ENCODE data around the gene SESN1. TPM values are rescaled to one million over a fixed set of nuclear protein-coding genes. Genes with fewer than 3 reads are reported as not detected.

Gene SESN1
- total RNA-seq, 2 experiments from 2014 or later = 22.1 to 23.3 TPM

- intact Hi-C loops (cut with micrococcal nuclease) = loop anchor here (5.0 kb wide), 1 partner anchor 54 kb away; no protein-coding TSS in a partner anchor
- peak; percentile 39 for DNase-seq
- H3K27me3 Mint-ChIP-seq = no peaks in the 10 kb centered on the region
- no peak for TF ChIP-seq CTCF (IDR thresholded peaks at IDR 0.05)
- H3K4me1 Mint-ChIP-seq (ENCODE audit: low read depth) = peaks cover 57% of the 10 kb centered on the region
- H3K9me3 Mint-ChIP-seq = no peaks in the 10 kb centered on the region
- H3K27ac Mint-ChIP-seq = peak overlapping the region; percentile 89
- CTCF ChIA-PET = interaction anchor here (1.2 to 3.9 kb wide), 5 partner anchors 64 to 374 kb away, joined by 3 to 15 read pairs (median 5); partner anchors contain the start of gene SESN1
- H3K4me3 Mint-ChIP-seq = peak overlapping the region; percentile 92
- ATAC-seq = peak; percentile 14
- POLR2A ChIA-PET = interaction anchor here (0.6 to 1.7 kb wide), 4 partner anchors 10 to 165 kb away, joined by 3 read pairs; no protein-coding TSS in a partner anchor
- no peaks in the 10 kb centered on the region for H3K36me3 Mint-ChIP-seq (ENCODE audit: low read depth)
Measured at GRCh38 chr6:109008537-109009235, 86.0 kb downstream of the SESN1 start.

GRCh38 chr6:109008054-109008453, 86.6 kb downstream of the SESN1 start:
- Mint-ChIP-seq H3K4me1 (ENCODE audit: low read depth) (peaks cover 55% of the 10 kb centered on the region), H3K9me3 (no peaks in the 10 kb centered on the region), H3K36me3 (ENCODE audit: low read depth) (no peaks in the 10 kb centered on the region), H3K27me3 (no peaks in the 10 kb centered on the region), H3K4me3 (peak overlapping the region; percentile 92), H3K27ac (peak overlapping the region; percentile 31)
- intact Hi-C loops (cut with micrococcal nuclease) = loop anchor here (5.0 kb wide), 1 partner anchor 54 kb away; no protein-coding TSS in a partner anchor
- TF ChIP-seq CTCF (IDR thresholded peaks at IDR 0.05) = no peak
- DNase-seq (no peak), ATAC-seq (no peak)
- POLR2A ChIA-PET = interaction anchor here (0.5 to 0.9 kb wide), 4 partner anchors 13 to 103 kb away, joined by 3 read pairs; no protein-coding TSS in a partner anchor
- CTCF ChIA-PET = interaction anchor here (1.2 to 3.9 kb wide), 3 partner anchors 65 to 102 kb away, joined by 3 to 15 read pairs (median 5); no protein-coding TSS in a partner anchor

- Mint-ChIP-seq H3K36me3 (ENCODE audit: low read depth) (no peaks in the 10 kb centered on the region), H3K27ac (peak overlapping the region; percentile 17), H3K4me3 (peak overlapping the region; percentile 92), H3K27me3 (no peaks in the 10 kb centered on the region), H3K4me1 (ENCODE audit: low read depth) (peaks cover 54% of the 10 kb centered on the region), H3K9me3 (no peaks in the 10 kb centered on the region)
- intact Hi-C loops (cut with micrococcal nuclease) = loop anchor here (5.0 kb wide), 1 partner anchor 55 kb away; no protein-coding TSS in a partner anchor
- CTCF ChIA-PET = interaction anchor here (1.0 to 3.9 kb wide), 4 partner anchors 44 to 102 kb away, joined by 3 to 15 read pairs (median 4); no protein-coding TSS in a partner anchor
- DNase-seq (no peak), ATAC-seq (no peak)
- no peak for TF ChIP-seq CTCF (IDR thresholded peaks at IDR 0.05)
- POLR2A ChIA-PET = interaction anchor here (0.5 to 0.7 kb wide), 3 partner anchors 62 to 446 kb away, joined by 3 to 4 read pairs (median 3); no protein-coding TSS in a partner anchor
Measured at GRCh38 chr6:109007521-109007920, 87.1 kb downstream of the SESN1 start.

- Mint-ChIP-seq H3K36me3 (ENCODE audit: low read depth) (no peaks in the 10 kb centered on the region), H3K27me3 (no peaks in the 10 kb centered on the region), H3K4me3 (peak overlapping the region; percentile 92), H3K27ac (peak overlapping the region; percentile 26), H3K4me1 (ENCODE audit: low read depth) (peaks cover 58% of the 10 kb centered on the region), H3K9me3 (no peaks in the 10 kb centered on the region)
- intact Hi-C loops (cut with micrococcal nuclease) = loop anchor here (5.0 kb wide), 1 partner anchor 55 kb away; no protein-coding TSS in a partner anchor
- ChIA-PET POLR2A (no interaction called here), CTCF (interaction anchor here (0.7 to 1.9 kb wide), 3 partner anchors 43 to 101 kb away, joined by 3 to 5 read pairs (median 3); no protein-coding TSS in a partner anchor)
- no peak for ATAC-seq
- no peak for TF ChIP-seq CTCF (IDR thresholded peaks at IDR 0.05)
- DNase-seq = no peak
Measured at GRCh38 chr6:109006818-109007217, 87.8 kb downstream of the SESN1 start.

GRCh38 chr6:109002882-109003281, 91.8 kb downstream of the SESN1 start:
- peaks cover 48% of the 10 kb centered on the region for H3K4me1 Mint-ChIP-seq (ENCODE audit: low read depth)
- POLR2A ChIA-PET = no interaction called here

More at GRCh38 chr6:109002882-109003281, 91.8 kb downstream of the SESN1 start:
- H3K4me3 Mint-ChIP-seq = no peak overlapping the region
- DNase-seq (no peak), ATAC-seq (no peak)
- no peak overlapping the region for H3K27ac Mint-ChIP-seq
- intact Hi-C loops (cut with micrococcal nuclease) = no loop called here
- CTCF ChIA-PET = interaction anchor here (1.8 kb wide), 1 partner anchor 70 kb away, joined by 6 read pairs; no protein-coding TSS in a partner anchor
- peaks cover 10% of the 10 kb centered on the region for H3K36me3 Mint-ChIP-seq (ENCODE audit: low read depth)
- TF ChIP-seq CTCF (IDR thresholded peaks at IDR 0.05) = no peak
- no peaks in the 10 kb centered on the region for H3K9me3 Mint-ChIP-seq
- no peaks in the 10 kb centered on the region for H3K27me3 Mint-ChIP-seq
